GM12878 (cell line): ENCODE data around the gene UVRAG. TPM values are rescaled to one million over a fixed set of nuclear protein-coding genes. Genes with fewer than 3 reads are reported as not detected.

Experiments
- ATAC-seq: fragments of 200-7000 bp; cut with Tn5 transposase; 3 replicates; pipeline ENCODE4 v1.9.1; 2020; ENCODE audit warnings: mild to moderate bottlenecking, moderate library complexity
- BruUV-seq: library from RNA; stranded (reverse); fragments of 400-500 nt; replicated peaks from 2 replicates; lab custom pipeline; 2021; lab: Mats Ljungman, UMichigan
- CTCF ChIA-PET: fragments of 300-600 bp; sonication (Branson Sonifier 250); formaldehyde crosslinking; extraction: SDS; loops from one replicate; lab custom pipeline; 2021; ENCODE audit warnings: inconsistent platforms; lab: Yijun Ruan, JAX
- POLR2A ChIA-PET: fragments of 350-600 bp; formaldehyde crosslinking; extraction: SDS; loops from one replicate; lab custom pipeline; 2021; ENCODE audit warnings: inconsistent platforms; lab: Charles Lee
- RAD21 ChIA-PET: fragments of 300-600 bp; sonication (Branson Sonifier 250); formaldehyde crosslinking; loops from one replicate; lab custom pipeline; 2023; ENCODE audit warnings: antibody characterized with exemption; ENCODE audit not compliant: unreplicated experiment; lab: Charles Lee
- SMC1A ChIA-PET: fragments of 300-600 bp; sonication (Branson Sonifier 250); formaldehyde crosslinking; loops from one replicate; lab custom pipeline; 2023; ENCODE audit not compliant: unreplicated experiment, uncharacterized antibody; lab: Charles Lee
- DNase-seq: peaks from one replicate; pipeline ENCODE4 v3.0.0-alpha.2; 2011; ENCODE audit warnings: low read depth, low spot score
- FAIRE-seq: peaks from 3 replicates; lab custom pipeline; 2011; peaks lifted over from hg19 to GRCh38; lab: Jason Lieb, UNC
- H2AFZ ChIP-seq: 2 replicates; pipeline ENCODE4 v1.6.0; 2011; ENCODE audit warnings: low read depth, low read length, control low read depth; ENCODE audit not compliant: control insufficient read depth
- H3K27ac ChIP-seq: 2 replicates; pipeline ENCODE4 v1.5.1; 2011; ENCODE audit warnings: control low read depth; ENCODE audit not compliant: control insufficient read depth, insufficient read depth
- H3K27me3 ChIP-seq, 2 experiments: replicated peaks in 1 of 2; 2 replicates each; pipeline versions ENCODE4 v1.6.0 to v1.6.1; 2011; ENCODE audit warnings: low read length in 1 of 2; ENCODE audit not compliant: control insufficient read depth in 2 of 2, insufficient read depth in 2 of 2
- H3K36me3 ChIP-seq, 2 experiments: 2 replicates each; pipeline ENCODE4 v1.5.1; 2011; ENCODE audit warnings: low read length in 1 of 2; ENCODE audit not compliant: control insufficient read depth in 2 of 2, insufficient read depth in 2 of 2
- H3K4me1 ChIP-seq: 2 replicates; pipeline ENCODE4 v1.6.1; 2011; ENCODE audit warnings: mild to moderate bottlenecking, low read length, moderate library complexity, mixed read lengths; ENCODE audit not compliant: control insufficient read depth, insufficient read depth
- H3K4me2 ChIP-seq: 2 replicates; pipeline ENCODE4 v1.6.0; 2011; ENCODE audit warnings: control low read depth; ENCODE audit not compliant: control insufficient read depth, insufficient read depth
- H3K4me3 ChIP-seq: fragments of 200-600 bp; sonication (generic); 2 replicates; pipeline ENCODE4 v1.5.1; 2016
- H3K79me2 ChIP-seq: 2 replicates; pipeline ENCODE4 v1.6.0; 2011; ENCODE audit warnings: low read length; ENCODE audit not compliant: control insufficient read depth, insufficient read depth
- H3K9ac ChIP-seq: 2 replicates; pipeline ENCODE4 v1.8.0; 2011; ENCODE audit warnings: low read length, control low read depth, mixed read lengths; ENCODE audit not compliant: control insufficient read depth, insufficient read depth
- H3K9me3 ChIP-seq: replicated peaks from 3 replicates; pipeline ENCODE4 v1.5.1; 2011; ENCODE audit warnings: mild to moderate bottlenecking, low read length; ENCODE audit not compliant: control insufficient read depth, insufficient read depth
- H4K20me1 ChIP-seq: 2 replicates; pipeline ENCODE4 v1.6.0; 2011; ENCODE audit not compliant: control insufficient read depth, insufficient read depth
- BHLHE40 ChIP-seq, 2 experiments: fragments of 450-650 bp in 1 of 2; IDR thresholded peaks; 2 replicates each; pipeline ENCODE4 v1.6.1; 2011 to 2017; ENCODE audit warnings: low read depth in 2 of 2, borderline replicate concordance in 1 of 2, improper control_type of control experiment in 1 of 2, low read length in 1 of 2, mild to moderate bottlenecking in 1 of 2
- EED ChIP-seq: sonication (generic); IDR thresholded peaks from 2 replicates; pipeline ENCODE4 v1.6.1; 2016; ENCODE audit warnings: antibody characterized with exemption, low read depth
- HDGF ChIP-seq: fragments of 450-650 bp; IDR thresholded peaks from 2 replicates; pipeline ENCODE4 v1.6.1; 2016; ENCODE audit warnings: antibody characterized with exemption
- HSF1 ChIP-seq: fragments of 150-350 bp; IDR thresholded peaks from 2 replicates; pipeline ENCODE4 v1.6.1; 2014; ENCODE audit warnings: mild to moderate bottlenecking, low read depth, low read length
- IKZF1 ChIP-seq: fragments of 450-650 bp; conservative IDR thresholded peaks from 2 replicates; pipeline ENCODE4 v1.6.1; 2017; ENCODE audit warnings: antibody characterized with exemption, mild to moderate bottlenecking
- IKZF2 ChIP-seq, 2 experiments: fragments of 450-650 bp; IDR thresholded peaks; 2 replicates each; pipeline ENCODE4 v1.6.1; 2017; ENCODE audit warnings: mild to moderate bottlenecking in 2 of 2, moderate library complexity in 2 of 2
- MAX ChIP-seq: IDR thresholded peaks from 2 replicates; pipeline ENCODE4 v1.6.1; 2012; ENCODE audit warnings: low read depth, low read length, improper control_type of control experiment
- MYC ChIP-seq: IDR thresholded peaks from 2 replicates; pipeline ENCODE4 v1.6.1; 2011; ENCODE audit warnings: mild to moderate bottlenecking, low read length, moderate library complexity, inconsistent platforms; ENCODE audit not compliant: insufficient read depth, insufficient replicate concordance, insufficient read length, severe bottlenecking
- NBN ChIP-seq: fragments of 450-650 bp; IDR thresholded peaks from 2 replicates; pipeline ENCODE4 v1.6.1; 2016
- PML ChIP-seq: IDR thresholded peaks from 2 replicates; pipeline ENCODE4 v1.6.1; 2012; ENCODE audit warnings: low read length, inconsistent platforms
- POLR2A ChIP-seq: IDR thresholded peaks from 2 replicates; pipeline ENCODE4 v1.6.1; 2011; ENCODE audit warnings: low read depth, mild to moderate bottlenecking, low read length
- POLR2AphosphoS5 ChIP-seq: IDR thresholded peaks from 2 replicates; pipeline ENCODE4 v1.6.1; 2011; ENCODE audit warnings: mild to moderate bottlenecking, low read length, inconsistent platforms
- RUNX3 ChIP-seq: IDR thresholded peaks from 2 replicates; pipeline ENCODE4 v1.6.1; 2012; ENCODE audit warnings: low read length, inconsistent platforms
- SPI1 ChIP-seq: IDR thresholded peaks from 2 replicates; pipeline ENCODE4 v1.6.1; 2011; ENCODE audit warnings: low read depth, mild to moderate bottlenecking, low read length, moderate library complexity, borderline replicate concordance; ENCODE audit not compliant: insufficient read depth
- TARDBP ChIP-seq: IDR thresholded peaks from 2 replicates; pipeline ENCODE4 v1.6.1; 2016; ENCODE audit warnings: borderline replicate concordance
- WRNIP1 ChIP-seq: IDR thresholded peaks from 2 replicates; pipeline ENCODE4 v1.6.1; 2011; ENCODE audit warnings: low read depth, low read length, improper control_type of control experiment, borderline replicate concordance
- ZZZ3 ChIP-seq: IDR thresholded peaks from 2 replicates; pipeline ENCODE4 v1.6.1; 2011; ENCODE audit warnings: low read depth; ENCODE audit not compliant: control insufficient read depth, insufficient read length
- WGBS: methylation state at CpG from one replicate; pipeline ENCODE4 v1.1.6; 2016; ENCODE audit warnings: low lambda C conversion rate; ENCODE audit not compliant: insufficient replicate concordance, insufficient coverage; ENCODE audit errors: missing lambda C conversion rate; 5-methylcytosine and 5-hydroxymethylcytosine counted together
- in situ Hi-C: fragments of 300-500 bp; cut with MboI; formaldehyde crosslinking; loops from 9 replicates; pipeline ENCODE4 v1.14.3; 2018; ENCODE audit warnings: mixed read lengths
- intact Hi-C: fragments of 100-400 bp; cut with micrococcal nuclease; formaldehyde crosslinking; loops from one replicate; pipeline ENCODE4 v1.14.2; 2022; ENCODE audit not compliant: unreplicated experiment
- polyA plus RNA-seq, 11 experiments: library from polyadenylated mRNA; depleted of rRNA in 4 of 11; unstranded in 6 of 11; stranded (reverse) in 5 of 11; fragments of >200 nt; fragmentation: Nextera tagmentation in 4 of 11; fragmentation: Illumina TruSeq in 1 of 11; extraction: Ambion mirVana in 4 of 11; extraction: Trizol in 1 of 11; gene quantifications; 1 replicate in 1 of 11; 2 replicates in 10 of 11; pipeline versions ENCODE4 v1.2.1 to v1.2.3, GENCODE V29; 2011 to 2016; ENCODE audit warnings: inconsistent platforms in 2 of 11, missing spikeins in 2 of 11, low read depth in 1 of 11
- total RNA-seq, 4 experiments: library from RNA; depleted of rRNA in 3 of 4; stranded (reverse); fragments of >200 nt in 3 of 4; fragmentation: Illumina TruSeq in 1 of 4; extraction: Trizol in 1 of 4; gene quantifications; 2 replicates each; pipeline versions ENCODE4 v1.2.1 to v1.2.3, GENCODE V29; 2013 to 2021
- TF ChIP-seq, protein P1 (sequence below): fragments of 450-650 bp; formaldehyde crosslinking; IDR thresholded peaks from 2 replicates; pipeline ENCODE4 v1.4.0; 2020; ENCODE audit warnings: mild to moderate bottlenecking, moderate library complexity

The UVRAG gene
- total and polyA plus RNA-seq, 10 of the 15 experiments (the other 5 are each of a cell fraction or from before 2014, with no cell fraction given): 7.0 to 43.4 (median 37.0) TPM

DNA sequence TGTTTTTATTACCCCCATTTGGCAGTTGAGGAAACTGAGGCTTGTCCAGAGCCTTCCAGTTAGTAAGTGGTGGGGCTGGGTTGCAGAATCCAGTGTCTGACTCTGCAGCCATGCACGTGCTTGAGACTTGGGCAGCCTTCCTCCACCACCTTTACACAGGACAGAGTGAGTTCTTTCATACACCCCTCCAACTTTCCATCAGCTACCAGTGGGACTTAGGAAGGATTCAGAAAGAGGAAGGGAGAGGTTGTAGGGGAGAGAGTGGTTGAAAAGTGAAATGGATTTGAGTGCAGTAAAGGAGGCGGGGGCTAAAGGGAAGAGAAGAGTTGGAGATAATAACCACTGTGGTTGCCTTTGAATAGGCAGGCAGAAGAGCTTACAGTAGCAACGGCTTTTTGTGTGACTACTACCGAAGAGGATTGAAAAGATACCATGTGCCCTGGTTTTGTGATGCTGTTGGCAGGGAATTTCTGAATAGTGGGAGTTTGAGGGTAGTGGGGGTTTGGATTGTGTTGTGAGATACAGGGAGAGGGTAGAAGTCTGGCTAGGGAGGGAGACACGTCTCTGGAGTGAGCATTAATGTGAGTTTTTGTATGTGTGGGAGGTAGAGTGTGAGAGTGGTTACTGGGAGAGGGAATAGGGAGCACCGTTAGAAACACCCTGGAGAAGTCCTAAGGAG lies 1.7 kb downstream of the UVRAG start:
- RAD21 ChIA-PET: interaction anchor here (1.3 to 10.4 kb wide), 4 partner anchors 9 to 57 kb away, joined by 3 to 111 read pairs (median 54); no protein-coding TSS in a partner anchor
- peaks cover 0 to 4% of the 10 kb centered on the region in 2 experiments; a peak in 2 of 4 replicates for H3K36me3 ChIP-seq
- H3K4me3 ChIP-seq: peak overlapping the region; percentile 93
- peaks cover 93% of the 10 kb centered on the region for H3K79me2 ChIP-seq
- H3K27ac ChIP-seq: peak overlapping the region; percentile 94
- WGBS: 0% methylated on average over 6 of the region's 6 CpGs
- POLR2A ChIA-PET: interaction anchor here (0.7 to 8.7 kb wide), 3 partner anchors 9 to 56 kb away, joined by 3 to 173 read pairs (median 4); no protein-coding TSS in a partner anchor
- no peaks in the 10 kb centered on the region for H4K20me1 ChIP-seq
- CTCF ChIA-PET: interaction anchor here (0.6 to 13.1 kb wide), 8 partner anchors 13 to 336 kb away, joined by 3 to 183 read pairs (median 4); no protein-coding TSS in a partner anchor
- BruUV-seq: no TSS peak
- SMC1A ChIA-PET: interaction anchor here (0.6 to 2.0 kb wide), 8 partner anchors 9 to 131 kb away, joined by 3 to 23 read pairs (median 4); no protein-coding TSS in a partner anchor
- peak overlapping the region; percentile 86 for H3K4me2 ChIP-seq
- peaks cover 42% of the 10 kb centered on the region for H3K4me1 ChIP-seq
- no peaks in the 10 kb centered on the region for H3K27me3 ChIP-seq
- ATAC-seq (no peak), DNase-seq (no peak), FAIRE-seq (no peak)
- H2AFZ ChIP-seq: no peak overlapping the region
- in situ Hi-C loops (no loop called here), intact Hi-C loops (loop anchor here (5.0 to 10.0 kb wide), 2 partner anchors 421 to 1822 kb away; no protein-coding TSS in a partner anchor)
- peak overlapping the region; percentile 95 for H3K9ac ChIP-seq
- TF ChIP-seq BHLHE40 (IDR thresholded peaks at IDR 0.05; ENCODE audit: borderline replicate concordance in 1 of 2, low read depth in 2 of 2, low read length in 1 of 2): peak; percentile 85 to 91
- TF ChIP-seq PML: 0 out of 2 replicates have a peak, but pooled peaks have one; percentile 0
- TF ChIP-seq POLR2A: peak; percentile 35; the same call in 1 of the 2 replicates
- TF ChIP-seq WRNIP1: peak; percentile 86
- 0 out of 2 replicates have a peak, but pooled peaks have one; percentile 10 for TF ChIP-seq EED
- peak; percentile 47; the same call in 1 of the 2 replicates for TF ChIP-seq RUNX3
- no peak for TF ChIP-seq ZZZ3
- peak; percentile 38 for TF ChIP-seq MAX
- peak in 1 of 2 experiments; percentile 39; a peak in 2 of 4 replicates for TF ChIP-seq IKZF2 (IDR thresholded peaks at IDR 0.05)
- no peak for TF ChIP-seq HSF1
- peak; percentile 92 for TF ChIP-seq HDGF
- TF ChIP-seq, protein P1, sequence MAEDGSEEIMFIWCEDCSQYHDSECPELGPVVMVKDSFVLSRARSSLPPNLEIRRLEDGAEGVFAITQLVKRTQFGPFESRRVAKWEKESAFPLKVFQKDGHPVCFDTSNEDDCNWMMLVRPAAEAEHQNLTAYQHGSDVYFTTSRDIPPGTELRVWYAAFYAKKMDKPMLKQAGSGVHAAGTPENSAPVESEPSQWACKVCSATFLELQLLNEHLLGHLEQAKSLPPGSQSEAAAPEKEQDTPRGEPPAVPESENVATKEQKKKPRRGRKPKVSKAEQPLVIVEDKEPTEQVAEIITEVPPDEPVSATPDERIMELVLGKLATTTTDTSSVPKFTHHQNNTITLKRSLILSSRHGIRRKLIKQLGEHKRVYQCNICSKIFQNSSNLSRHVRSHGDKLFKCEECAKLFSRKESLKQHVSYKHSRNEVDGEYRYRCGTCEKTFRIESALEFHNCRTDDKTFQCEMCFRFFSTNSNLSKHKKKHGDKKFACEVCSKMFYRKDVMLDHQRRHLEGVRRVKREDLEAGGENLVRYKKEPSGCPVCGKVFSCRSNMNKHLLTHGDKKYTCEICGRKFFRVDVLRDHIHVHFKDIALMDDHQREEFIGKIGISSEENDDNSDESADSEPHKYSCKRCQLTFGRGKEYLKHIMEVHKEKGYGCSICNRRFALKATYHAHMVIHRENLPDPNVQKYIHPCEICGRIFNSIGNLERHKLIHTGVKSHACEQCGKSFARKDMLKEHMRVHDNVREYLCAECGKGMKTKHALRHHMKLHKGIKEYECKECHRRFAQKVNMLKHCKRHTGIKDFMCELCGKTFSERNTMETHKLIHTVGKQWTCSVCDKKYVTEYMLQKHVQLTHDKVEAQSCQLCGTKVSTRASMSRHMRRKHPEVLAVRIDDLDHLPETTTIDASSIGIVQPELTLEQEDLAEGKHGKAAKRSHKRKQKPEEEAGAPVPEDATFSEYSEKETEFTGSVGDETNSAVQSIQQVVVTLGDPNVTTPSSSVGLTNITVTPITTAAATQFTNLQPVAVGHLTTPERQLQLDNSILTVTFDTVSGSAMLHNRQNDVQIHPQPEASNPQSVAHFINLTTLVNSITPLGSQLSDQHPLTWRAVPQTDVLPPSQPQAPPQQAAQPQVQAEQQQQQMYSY: no peak
- 0 out of 2 replicates have a peak, but pooled peaks have one; percentile 21 for TF ChIP-seq SPI1
- TF ChIP-seq MYC: peak; percentile 56
- TF ChIP-seq TARDBP: no peak
- peak; percentile 18; the same call in 1 of the 2 replicates for TF ChIP-seq POLR2AphosphoS5
- TF ChIP-seq NBN: peak; percentile 54; the same call in 1 of the 2 replicates
- TF ChIP-seq IKZF1: 0 out of 2 replicates have a peak, but pooled peaks have one; percentile 10
- peaks cover 3% of the 10 kb centered on the region; the same call in 2 of the 3 replicates for H3K9me3 ChIP-seq
